IPS DF 6.9 (cell line): ENCODE measurements around the gene NBAS.
A peak's percentile ranks its signal among the peaks of the same experiment; 100 is the strongest.

ENCODE experiments used
- DNase-seq: peaks from one replicate; pipeline ENCODE4 v3.0.0-alpha.2; 2013; ENCODE audit warnings: low read depth, low spot score
- H3K27ac ChIP-seq: one replicate; pipeline ENCODE4 v1.5.1; 2013; ENCODE audit warnings: low read length, control low read depth
- H3K27me3 ChIP-seq: 2 replicates; pipeline ENCODE4 v1.6.1; 2013; ENCODE audit warnings: mild to moderate bottlenecking, low read length; ENCODE audit not compliant: control insufficient read depth, insufficient read depth
- H3K36me3 ChIP-seq: 2 replicates; pipeline ENCODE4 v1.6.1; 2013; ENCODE audit warnings: low read length; ENCODE audit not compliant: control insufficient read depth, insufficient read depth
- H3K4me1 ChIP-seq: 2 replicates; pipeline ENCODE4 v1.6.1; 2013; ENCODE audit warnings: low read length; ENCODE audit not compliant: control insufficient read depth, insufficient read depth
- H3K4me3 ChIP-seq: 2 replicates; pipeline ENCODE4 v1.5.1; 2013; ENCODE audit warnings: mild to moderate bottlenecking, low read length
- H3K9me3 ChIP-seq: 2 replicates; pipeline ENCODE4 v1.6.1; 2013; ENCODE audit warnings: low read length, inconsistent platforms; ENCODE audit not compliant: control insufficient read depth, insufficient read depth
- WGBS: extraction: QIAGEN DNeasy Blood & Tissue Kit; methylation state at CpG from one replicate; pipeline ENCODE4 v1.1.7; 2013; ENCODE audit warnings: mixed read lengths, missing lambda C conversion rate; ENCODE audit not compliant: insufficient read length, insufficient coverage; 5-methylcytosine and 5-hydroxymethylcytosine counted together

Gene NBAS

DNA sequence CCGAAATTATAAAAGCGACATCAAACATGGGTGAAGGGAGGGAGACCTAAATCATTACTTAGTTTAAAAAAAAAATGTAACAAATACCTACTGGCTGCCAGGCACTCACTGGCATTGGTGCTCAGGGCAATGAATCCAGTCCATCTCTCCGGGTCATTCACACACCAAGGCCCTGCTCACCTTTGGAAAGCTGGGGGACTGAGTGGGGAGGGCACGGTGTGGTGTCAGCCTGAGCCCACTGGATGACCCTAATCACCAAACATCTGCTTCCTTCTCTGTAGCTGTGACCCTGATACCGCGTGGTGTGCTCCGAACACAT, 30.2 kb upstream of the NBAS start:
- WGBS = no CpG with 5 or more reads among the region's 7 CpGs
- peak overlapping the region; percentile 89; the same call in 1 of the 2 replicates for H3K4me3 ChIP-seq
- H3K9me3 ChIP-seq = no peaks in the 10 kb centered on the region
- no peaks in the 10 kb centered on the region for H3K4me1 ChIP-seq
- DNase-seq = no peak
- H3K27me3 ChIP-seq = no peaks in the 10 kb centered on the region
- no peaks in the 10 kb centered on the region; the same call in 1 of the 2 replicates for H3K36me3 ChIP-seq
- H3K27ac ChIP-seq = no peak overlapping the region

DNA sequence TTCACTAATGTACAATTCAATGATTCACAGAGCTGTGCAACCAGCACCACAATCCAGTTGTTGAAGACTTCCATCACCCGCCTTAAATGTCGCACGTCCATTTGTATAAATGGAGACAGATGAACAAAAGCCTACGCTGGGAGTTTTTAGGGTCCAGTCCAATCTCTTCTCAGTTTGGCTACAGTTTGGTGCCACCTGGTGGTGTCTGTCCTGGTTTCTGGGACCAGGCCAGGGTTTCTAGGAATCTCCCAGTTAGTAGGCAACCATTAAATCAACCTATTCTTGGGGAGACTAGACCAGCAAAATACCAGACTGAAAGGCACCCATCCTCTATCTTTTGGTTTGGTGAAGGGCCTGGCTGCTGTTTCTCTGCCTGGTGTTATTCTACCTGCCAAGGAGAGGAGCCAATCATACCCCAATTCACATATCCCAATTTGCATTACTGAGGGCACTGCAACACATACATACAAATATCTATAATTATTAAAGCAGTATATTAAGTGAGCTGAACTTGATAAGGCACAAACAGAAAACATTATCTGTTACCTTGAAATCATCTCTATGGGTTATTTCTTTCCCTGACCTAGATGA, 27.3 kb upstream of the NBAS start:
- H3K27ac ChIP-seq = no peak overlapping the region
- H3K36me3 ChIP-seq = no peaks in the 10 kb centered on the region
- no CpG with 5 or more reads among the region's 4 CpGs for WGBS
- no peak overlapping the region for H3K4me3 ChIP-seq
- no peaks in the 10 kb centered on the region for H3K4me1 ChIP-seq
- DNase-seq = peak; percentile 39
- H3K9me3 ChIP-seq = no peaks in the 10 kb centered on the region
- no peaks in the 10 kb centered on the region for H3K27me3 ChIP-seq

DNA sequence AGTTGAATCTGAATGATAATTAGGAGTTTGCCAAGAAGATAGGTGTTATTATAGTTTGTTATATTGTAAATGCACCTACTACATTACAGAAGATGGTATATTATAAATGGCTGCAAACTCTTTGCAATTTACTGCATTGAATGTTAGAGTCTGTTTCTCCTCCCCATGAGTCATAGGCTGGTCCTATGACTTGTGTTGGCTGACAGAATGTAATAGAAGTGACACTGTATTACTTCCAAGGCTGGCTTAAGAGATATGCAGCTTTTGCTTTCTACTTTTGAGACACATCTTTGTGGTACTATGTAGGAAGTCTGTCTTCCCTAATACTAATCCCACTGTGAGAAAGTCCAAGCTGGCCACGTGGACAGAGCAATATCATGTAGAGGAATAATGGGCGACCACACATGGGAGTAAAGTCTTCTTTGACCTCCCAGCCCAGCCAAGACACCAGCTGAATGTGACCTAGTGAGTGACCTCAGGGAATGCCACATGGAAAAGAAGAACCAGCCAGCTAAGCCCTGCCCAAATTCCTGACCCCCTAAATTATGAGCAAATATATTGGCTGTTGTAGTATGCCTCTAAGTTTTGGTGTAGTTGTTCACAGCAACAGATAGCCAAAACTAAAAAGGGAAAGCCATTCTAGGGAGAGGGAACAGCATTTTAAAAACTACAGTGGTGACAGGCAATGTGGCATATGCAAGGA, 23.8 kb upstream of the NBAS start:
- H3K27me3 ChIP-seq = no peaks in the 10 kb centered on the region
- no peaks in the 10 kb centered on the region for H3K36me3 ChIP-seq
- WGBS = no CpG with 5 or more reads among the region's 2 CpGs
- no peaks in the 10 kb centered on the region for H3K4me1 ChIP-seq
- DNase-seq = no peak
- H3K4me3 ChIP-seq = no peak overlapping the region
- no peaks in the 10 kb centered on the region for H3K9me3 ChIP-seq
- no peak overlapping the region for H3K27ac ChIP-seq

DNA sequence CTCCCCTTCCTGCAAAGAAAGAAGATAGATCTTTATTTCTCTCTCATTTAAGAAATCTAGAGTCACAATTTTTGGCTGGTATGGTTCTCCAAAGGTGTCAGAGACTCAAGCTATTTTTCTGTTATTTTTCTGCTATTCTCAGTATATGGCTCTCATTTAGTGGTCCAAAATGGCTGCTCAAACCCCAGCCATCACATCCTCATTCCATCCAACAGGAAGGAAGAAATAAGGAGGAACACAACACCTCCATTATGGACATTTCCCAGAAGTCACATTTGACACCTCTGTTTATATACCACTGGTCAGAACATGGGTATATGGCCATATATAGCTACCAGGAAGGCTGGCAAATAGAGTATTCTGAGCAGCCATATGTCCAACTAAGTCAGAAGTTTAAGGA, 23.2 kb upstream of the NBAS start:
- no peak for DNase-seq
- no peaks in the 10 kb centered on the region for H3K9me3 ChIP-seq
- H3K27ac ChIP-seq = no peak overlapping the region

DNA sequence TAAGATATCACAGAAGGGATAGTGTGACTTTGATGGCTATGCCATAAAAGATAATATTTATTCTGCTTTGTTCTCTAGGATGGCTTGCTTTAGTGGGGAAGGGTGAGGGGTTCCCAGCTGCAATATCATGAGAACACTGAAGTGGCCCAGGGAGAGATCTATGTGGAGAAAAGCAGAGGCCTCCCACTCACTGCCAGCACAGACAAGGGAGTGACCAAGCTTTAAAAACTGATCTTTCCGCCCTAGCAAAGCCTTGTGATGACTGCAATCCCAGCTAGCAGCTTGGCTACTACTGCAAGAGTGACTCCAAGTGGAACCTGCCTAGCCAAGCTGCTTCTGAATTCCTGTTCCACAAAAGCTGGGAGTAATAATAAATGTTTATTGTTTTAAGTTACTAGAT, 22.7 kb upstream of the NBAS start:
- H3K4me3 ChIP-seq = no peak overlapping the region
- no peaks in the 10 kb centered on the region for H3K36me3 ChIP-seq
- no CpG with 5 or more reads among the region's 1 CpG for WGBS
- H3K27ac ChIP-seq = no peak overlapping the region
- H3K4me1 ChIP-seq = 0 out of 2 replicates have a peak, but pooled peaks cover 2% of the 10 kb centered on the region
- DNase-seq = no peak
- no peaks in the 10 kb centered on the region for H3K9me3 ChIP-seq
- H3K27me3 ChIP-seq = no peaks in the 10 kb centered on the region

More for the DNA sequence above, 23.2 kb upstream of the NBAS start:
- 0 out of 2 replicates have a peak, but pooled peaks cover 2% of the 10 kb centered on the region for H3K4me1 ChIP-seq
- no peaks in the 10 kb centered on the region for H3K36me3 ChIP-seq
- no peak overlapping the region for H3K4me3 ChIP-seq
- no peaks in the 10 kb centered on the region for H3K27me3 ChIP-seq

GRCh38 chr2:15582710-15583357, 21.7 kb upstream of the NBAS start:
- Histone ChIP-seq H3K4me3 (no peak overlapping the region), H3K4me1 (0 out of 2 replicates have a peak, but pooled peaks cover 2% of the 10 kb centered on the region), H3K36me3 (no peaks in the 10 kb centered on the region), H3K9me3 (no peaks in the 10 kb centered on the region), H3K27me3 (no peaks in the 10 kb centered on the region), H3K27ac (no peak overlapping the region)
- no peak for DNase-seq
- WGBS = no CpG with 5 or more reads among the region's 15 CpGs

DNA sequence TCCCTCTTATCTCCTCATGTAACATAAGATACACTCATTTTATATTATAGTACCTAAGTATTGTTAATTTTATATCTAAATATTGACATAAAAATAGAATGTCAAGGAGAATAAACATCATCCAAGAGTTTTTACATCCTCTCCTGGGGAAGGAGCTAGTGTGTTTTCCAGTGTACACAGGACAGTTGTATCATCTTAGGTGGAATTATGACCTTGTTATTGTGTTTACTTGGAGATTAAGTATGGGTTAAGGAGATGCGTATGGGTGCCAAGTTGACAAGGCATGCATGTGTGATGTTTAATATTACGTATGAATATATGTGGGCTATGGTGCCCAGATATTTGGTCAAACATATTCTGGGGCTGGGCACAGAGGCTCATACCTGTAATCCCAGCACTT, 19.3 kb upstream of the NBAS start:
- H3K4me3 ChIP-seq = no peak overlapping the region
- H3K36me3 ChIP-seq = no peaks in the 10 kb centered on the region
- H3K27ac ChIP-seq = no peak overlapping the region
- no peaks in the 10 kb centered on the region for H3K27me3 ChIP-seq
- 100% methylated on average over 2 of the region's 2 CpGs for WGBS
- no peaks in the 10 kb centered on the region for H3K9me3 ChIP-seq
- 0 out of 2 replicates have a peak, but pooled peaks cover 2% of the 10 kb centered on the region for H3K4me1 ChIP-seq
- DNase-seq = no peak

DNA sequence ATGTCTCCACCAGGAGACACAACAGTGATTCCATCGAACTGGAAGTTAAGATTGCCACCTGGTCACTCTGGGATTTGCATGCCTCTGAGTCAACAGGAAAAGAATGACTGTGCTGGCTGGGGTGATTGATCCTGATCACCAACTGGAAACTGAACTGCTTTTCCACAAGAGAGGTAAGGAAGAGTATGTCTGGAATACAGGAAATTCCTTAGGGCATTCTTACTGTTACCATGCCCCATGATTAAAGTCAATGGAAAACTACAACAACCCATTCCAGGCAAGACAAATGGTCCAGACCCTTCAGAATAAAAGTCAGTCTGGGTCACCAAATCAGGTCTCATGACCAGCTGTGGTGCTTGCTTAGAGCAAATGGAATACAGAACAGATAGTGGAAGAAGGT, 18.5 kb upstream of the NBAS start:
- Histone ChIP-seq H3K4me1 (0 out of 2 replicates have a peak, but pooled peaks cover 2% of the 10 kb centered on the region), H3K27me3 (no peaks in the 10 kb centered on the region), H3K36me3 (no peaks in the 10 kb centered on the region), H3K9me3 (no peaks in the 10 kb centered on the region), H3K27ac (no peak overlapping the region), H3K4me3 (no peak overlapping the region)
- no CpG with 5 or more reads among the region's 1 CpG for WGBS
- no peak for DNase-seq

DNA sequence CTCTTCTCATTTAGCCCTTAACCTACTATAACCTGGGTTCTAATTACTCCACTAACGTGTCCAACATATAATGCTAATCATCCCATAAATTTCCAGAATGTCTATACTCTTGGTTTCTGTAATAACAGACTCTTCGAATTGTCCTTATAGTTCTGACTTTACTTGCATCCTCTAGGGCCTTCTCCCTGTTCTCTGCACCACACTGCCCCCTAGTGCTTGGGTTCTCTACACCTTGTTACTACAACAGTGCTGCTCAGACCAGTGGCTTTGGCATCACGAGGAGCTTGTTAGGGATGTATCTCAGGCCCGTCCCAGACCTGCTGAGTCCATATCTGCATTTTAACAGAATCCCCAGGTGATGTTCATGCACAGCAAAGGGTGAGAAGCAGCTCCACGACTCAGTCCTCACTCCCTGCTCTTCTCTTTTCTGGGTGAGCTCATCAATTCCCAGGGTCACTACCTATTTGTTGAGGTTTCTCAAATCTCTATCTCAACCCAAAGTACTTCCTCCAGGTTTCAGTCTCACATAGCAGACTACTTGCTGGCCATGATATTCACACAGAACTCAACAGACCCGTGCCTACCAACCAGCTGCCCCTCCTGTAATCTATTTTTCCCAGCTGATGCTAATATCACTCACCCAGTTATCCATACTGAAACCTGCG, 16.1 kb upstream of the NBAS start:
- H3K27me3 ChIP-seq = no peaks in the 10 kb centered on the region
- H3K9me3 ChIP-seq = no peaks in the 10 kb centered on the region
- no peak overlapping the region for H3K27ac ChIP-seq
- WGBS = 100% methylated on average over 1 of the region's 7 CpGs
- H3K36me3 ChIP-seq = no peaks in the 10 kb centered on the region
- H3K4me3 ChIP-seq = no peak overlapping the region
- H3K4me1 ChIP-seq = 0 out of 2 replicates have a peak, but pooled peaks cover 2% of the 10 kb centered on the region
- DNase-seq = peak; percentile 84

DNA sequence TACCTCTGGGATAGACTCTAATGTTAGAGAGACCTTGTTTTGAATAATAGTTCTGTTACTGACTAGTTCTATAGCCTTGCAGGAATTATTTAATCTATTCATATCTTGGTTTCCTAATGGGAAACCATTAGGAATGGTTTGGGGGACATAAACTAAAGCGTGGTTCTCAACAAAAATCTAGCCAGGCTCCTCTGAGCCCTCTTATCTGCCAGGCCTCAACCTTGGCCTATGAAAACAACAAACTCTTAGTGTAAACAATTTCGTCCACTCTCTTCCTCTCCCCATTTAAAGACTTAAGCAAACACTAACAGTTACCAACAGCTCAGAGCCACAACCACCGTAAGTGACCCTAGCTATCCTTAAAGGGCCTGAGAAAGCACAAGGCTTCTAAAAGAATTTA, 10.6 kb upstream of the NBAS start:
- Histone ChIP-seq H3K9me3 (no peaks in the 10 kb centered on the region), H3K36me3 (no peaks in the 10 kb centered on the region), H3K27me3 (no peaks in the 10 kb centered on the region), H3K4me3 (no peak overlapping the region), H3K27ac (no peak overlapping the region), H3K4me1 (no peaks in the 10 kb centered on the region)
- DNase-seq = no peak
- no CpG with 5 or more reads among the region's 3 CpGs for whole genome bisulfite sequencing
